Central memory CD4-positive, alpha-beta T cell (primary cell): Measurements from ENCODE around the gene ZNF134.
A peak's percentile ranks its signal among the peaks of the same experiment; 100 is the strongest.

Source experiments
- DNase-seq: peaks from one replicate; pipeline ENCODE4 v3.0.0; 2022
- total RNA-seq, 3 experiments: gene quantifications; one replicate each; lab custom pipeline; 2026; lab: John Stamatoyannopoulos, UW

Gene ZNF134
- 19.5 to 61.4 (median 30.5) reads per million in 3 experiments for total RNA-seq

- DNase-seq: peak; percentile 82
These were observed at the start of gene ZNF134 for GRCh38 chr19:57613941-57614743. Gene ZNF134 (plus strand): TSS chr19:57614242. CDS start chr19:57619469, 5,227 bp downstream.

GRCh38 chr19:57566396-57567265 is 47.4 kb upstream of the ZNF134 start:
- DNase-seq: no peak

GRCh38 chr19:57570707-57571106 is 43.3 kb upstream of the ZNF134 start:
- DNase-seq: no peak

GRCh38 chr19:57572415-57572947 is 41.6 kb upstream of the ZNF134 start:
- DNase-seq: no peak

- no peak for DNase-seq
These were observed 37.4 kb upstream of the ZNF134 start for GRCh38 chr19:57576661-57577060.

- DNase-seq: peak; percentile 96
These were observed 35.4 kb upstream of the ZNF134 start, which contains the start of gene ZNF416 for GRCh38 chr19:57578487-57579205. Gene ZNF416 (minus strand): TSS chr19:57578911. CDS start chr19:57578704, 207 bp downstream.

- DNase-seq: no peak
These were observed 30.9 kb upstream of the ZNF134 start for GRCh38 chr19:57583104-57583520.

GRCh38 chr19:57583521-57584416 is 30.3 kb upstream of the ZNF134 start, which contains the start of gene ZIK1:
Gene ZIK1 (plus strand): TSS chr19:57584145. CDS start chr19:57584357, 212 bp downstream.
- peak; percentile 86 for DNase-seq

- DNase-seq: no peak
These were observed 26.5 kb upstream of the ZNF134 start for GRCh38 chr19:57587529-57587928.

- DNase-seq: no peak
These were observed 14.7 kb upstream of the ZNF134 start for GRCh38 chr19:57599377-57599760.

GRCh38 chr19:57599761-57600383 is 14.2 kb upstream of the ZNF134 start, which contains the start of gene ZNF530:
Gene ZNF530 (plus strand): TSS chr19:57599885. CDS start chr19:57604346, 4,461 bp downstream.
- DNase-seq: peak; percentile 73

GRCh38 chr19:57606931-57607330 is 7.1 kb upstream of the ZNF134 start:
- no peak for DNase-seq

- no peak for DNase-seq
These were observed 2.9 kb upstream of the ZNF134 start for GRCh38 chr19:57611113-57611512.

GRCh38 chr19:57615346-57615745 is 1.3 kb downstream of the ZNF134 start:
- no peak for DNase-seq

GRCh38 chr19:57620673-57621348 is 6.8 kb downstream of the ZNF134 start:
- DNase-seq: no peak

- DNase-seq: no peak
These were observed 9.0 kb downstream of the ZNF134 start for GRCh38 chr19:57623091-57623490.

GRCh38 chr19:57632987-57633831 is 19.2 kb downstream of the ZNF134 start, which contains the start of gene ZNF211:
Gene ZNF211 (plus strand): TSS chr19:57633168. CDS start chr19:57633347, 179 bp downstream.
- DNase-seq: peak; percentile 82

GRCh38 chr19:57633832-57634131 is 19.7 kb downstream of the ZNF134 start:
- DNase-seq: no peak

- no peak for DNase-seq
These were observed 23.3 kb downstream of the ZNF134 start for GRCh38 chr19:57637379-57637778.
